GM19023 (cell line): ENCODE measurements around the gene MACROD2.

Experiments used
- ATAC-seq: cut with Tn5 transposase; IDR thresholded peaks from one replicate; pipeline ENCODE4 v1.9.1; 2021; ENCODE audit warnings: mild to moderate bottlenecking, moderate library complexity; ENCODE audit not compliant: unreplicated experiment

The MACROD2 gene

DNA sequence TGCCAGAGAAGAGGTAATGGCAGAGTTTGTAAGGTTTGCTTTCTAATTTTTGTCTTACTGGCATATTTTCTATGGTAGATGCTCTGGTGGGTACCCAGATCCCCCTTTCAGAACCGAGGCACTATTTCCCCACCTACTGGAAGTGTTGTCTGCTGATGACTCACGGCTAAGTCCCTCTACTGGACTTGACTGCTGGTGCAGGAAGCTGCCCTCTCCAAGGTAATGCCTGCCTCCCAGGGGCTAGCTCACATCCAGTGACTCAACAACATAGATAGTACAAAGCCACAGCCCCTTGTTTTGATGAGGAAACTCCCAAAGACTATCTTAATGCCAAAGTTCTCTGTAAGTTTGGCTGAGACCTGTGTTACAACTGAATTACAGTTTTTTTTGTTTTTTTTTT is 627.5 kb downstream of the MACROD2 start:
- no peak for ATAC-seq

DNA sequence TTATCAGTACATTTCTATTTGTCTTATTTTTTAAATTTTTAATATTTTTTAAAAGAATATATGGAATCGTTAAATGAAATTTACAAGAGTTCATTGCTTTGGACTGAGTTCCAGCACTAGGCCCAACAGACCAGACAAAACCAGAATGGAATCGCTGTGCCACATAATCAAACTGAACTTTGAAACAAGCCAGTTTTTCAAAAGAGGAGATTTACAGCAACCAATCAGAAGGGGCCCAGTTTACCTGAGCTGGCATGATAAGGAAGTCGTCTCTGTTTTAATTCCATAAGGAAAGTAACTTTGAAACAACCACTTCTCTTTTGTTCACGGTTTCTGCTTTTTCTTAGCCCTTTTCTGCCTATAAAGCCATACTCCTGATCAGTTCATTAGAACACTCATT is 635.7 kb downstream of the MACROD2 start:
- no peak for ATAC-seq

DNA sequence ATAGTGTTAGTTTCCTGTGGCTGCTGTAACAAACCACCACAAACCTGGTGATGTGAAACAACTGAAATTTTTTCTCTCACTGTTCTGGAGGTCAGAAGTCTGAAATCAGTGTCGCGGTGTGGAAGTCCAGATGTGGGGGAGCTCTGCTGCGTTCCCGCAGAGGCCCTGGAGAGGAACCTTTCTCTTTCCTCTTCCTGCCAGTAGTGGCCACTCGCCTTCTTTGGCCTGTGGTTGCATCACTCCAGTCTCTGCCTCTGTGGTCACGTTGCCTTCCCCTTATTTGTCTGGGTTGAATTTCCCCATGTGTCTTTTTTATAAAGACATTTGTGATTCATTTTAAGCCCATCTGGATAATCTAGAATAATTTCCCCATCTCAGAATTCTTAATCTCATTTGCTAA is 637.6 kb downstream of the MACROD2 start:
- ATAC-seq = no peak

DNA sequence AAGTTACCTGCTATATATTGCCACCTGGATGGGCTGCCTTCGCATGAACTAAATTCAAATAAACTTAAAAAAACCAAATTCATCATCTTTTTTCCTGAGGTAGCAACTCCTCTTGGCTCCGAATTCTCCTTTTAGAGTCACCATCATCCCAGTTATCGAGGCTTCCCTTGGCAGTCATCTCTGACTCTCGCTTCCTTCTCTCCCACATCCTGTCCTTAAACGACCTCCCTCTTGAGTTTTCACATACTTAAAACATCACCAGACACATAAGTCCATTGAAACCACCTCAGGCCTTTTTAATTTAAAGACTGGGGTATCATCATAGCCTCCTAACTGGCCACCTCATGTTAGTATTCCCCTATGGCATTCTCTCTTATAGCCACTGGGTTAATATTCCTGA is 638.2 kb downstream of the MACROD2 start:
- no peak for ATAC-seq

DNA sequence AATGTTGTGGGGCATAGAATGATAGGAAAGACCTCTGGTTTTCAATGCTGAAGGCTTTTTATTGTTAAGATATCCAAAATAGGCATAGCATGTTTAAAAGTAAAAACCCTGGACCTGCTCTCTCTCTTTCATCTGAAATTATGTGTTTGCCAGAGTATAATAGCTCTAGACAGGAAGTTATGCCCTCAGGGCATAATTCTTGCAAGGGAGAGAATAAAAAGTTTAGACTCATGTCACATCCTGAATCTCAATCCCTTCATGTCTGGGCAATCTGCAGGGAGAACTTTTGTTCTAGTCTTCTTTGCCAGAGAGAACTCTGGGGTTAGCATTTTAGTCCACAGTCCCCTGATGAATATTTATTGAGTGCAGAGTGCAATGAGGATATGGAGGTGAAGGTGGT is 639.3 kb downstream of the MACROD2 start:
- ATAC-seq = no peak

DNA sequence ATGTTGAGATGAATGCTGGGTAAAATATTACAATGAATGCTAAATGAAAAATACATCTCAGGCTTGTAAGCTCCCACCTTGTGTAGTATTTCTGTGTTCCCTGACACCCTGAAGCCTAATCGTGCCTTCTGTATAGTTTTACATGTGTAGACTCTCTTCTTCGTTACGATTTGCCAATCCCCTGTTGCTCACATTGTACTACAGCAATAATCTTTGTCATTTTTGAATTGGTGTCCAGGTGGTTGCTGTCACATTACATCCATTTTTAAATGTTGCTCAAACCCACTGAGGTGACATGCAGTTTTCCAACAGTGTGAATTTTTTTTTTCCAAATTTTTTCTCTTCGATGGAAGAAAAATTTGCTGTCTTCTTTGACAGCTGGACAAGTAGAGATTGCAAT is 642.1 kb downstream of the MACROD2 start:
- ATAC-seq = no peak

DNA sequence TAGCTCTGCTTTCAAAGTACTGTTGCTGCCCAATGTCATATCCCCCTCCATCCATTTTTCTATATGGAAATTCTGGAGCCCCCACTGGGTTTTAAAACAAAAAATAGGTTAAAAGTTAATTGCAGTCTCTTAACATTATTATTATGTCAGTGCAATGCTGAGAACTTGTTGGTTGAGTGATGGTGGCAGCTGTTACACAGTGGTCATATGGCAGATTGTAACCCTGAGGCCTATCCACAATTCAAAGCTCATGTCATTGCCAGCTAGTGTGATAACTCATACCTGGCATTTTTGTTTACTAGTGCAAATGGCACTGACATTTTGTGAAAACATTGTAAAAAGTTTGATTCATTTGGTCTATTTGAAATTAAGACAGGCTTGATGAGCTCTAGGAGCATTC is 647.8 kb downstream of the MACROD2 start:
- ATAC-seq = no peak

DNA sequence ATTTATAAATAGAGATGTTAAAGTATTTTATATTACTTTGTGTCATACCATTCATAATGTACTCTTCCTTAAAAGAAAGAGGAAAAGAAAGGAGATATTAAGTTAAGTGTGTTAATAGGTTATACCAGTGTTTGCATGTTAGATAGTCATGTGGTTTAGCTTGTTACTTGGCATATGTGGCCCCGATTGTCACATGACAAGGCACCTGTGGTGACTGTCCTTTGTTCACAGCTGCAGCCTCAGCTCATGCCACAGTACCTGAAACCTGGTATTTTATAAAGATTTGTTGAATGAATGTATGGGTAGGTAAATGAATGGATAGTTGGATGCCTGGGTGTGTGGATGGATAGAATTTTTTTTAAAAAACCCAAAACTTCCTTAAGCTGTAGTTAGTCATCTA is 648.2 kb downstream of the MACROD2 start:
- ATAC-seq = no peak

DNA sequence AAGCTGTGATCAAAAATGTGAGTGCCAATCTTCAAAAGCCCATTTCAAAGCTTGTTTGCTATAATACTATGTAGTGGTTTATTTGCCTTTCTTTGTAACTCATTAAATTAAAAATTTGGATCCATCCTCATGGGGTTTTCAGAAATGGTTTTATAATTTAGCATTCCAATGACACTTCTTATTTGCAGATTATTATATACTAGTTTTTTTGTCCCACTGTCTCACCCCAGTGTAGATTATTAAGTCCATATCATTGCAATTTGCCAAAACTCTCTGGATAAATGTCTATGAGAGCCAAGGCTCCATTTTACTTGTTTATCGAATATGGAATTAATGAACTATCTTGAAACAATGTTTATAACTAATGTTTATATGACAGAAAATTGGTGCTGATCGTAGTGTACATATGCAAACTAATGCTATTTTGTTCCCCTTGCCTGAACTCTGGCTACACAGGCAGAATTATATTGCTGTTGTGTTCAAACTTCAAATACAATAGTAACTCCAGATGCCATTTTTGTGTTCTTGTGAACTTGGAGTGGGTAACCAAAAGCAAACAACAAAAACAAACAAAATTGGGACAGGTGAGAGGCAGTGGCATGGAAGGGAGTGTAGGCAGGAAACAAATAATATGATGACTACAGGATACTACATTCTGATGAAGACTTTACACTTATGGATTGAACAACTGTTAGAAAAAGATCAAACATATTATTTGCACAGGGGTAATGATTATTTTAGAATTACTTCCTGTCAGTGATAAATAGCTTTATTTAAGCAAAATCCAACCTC is 649.2 kb downstream of the MACROD2 start:
- no peak for ATAC-seq

DNA sequence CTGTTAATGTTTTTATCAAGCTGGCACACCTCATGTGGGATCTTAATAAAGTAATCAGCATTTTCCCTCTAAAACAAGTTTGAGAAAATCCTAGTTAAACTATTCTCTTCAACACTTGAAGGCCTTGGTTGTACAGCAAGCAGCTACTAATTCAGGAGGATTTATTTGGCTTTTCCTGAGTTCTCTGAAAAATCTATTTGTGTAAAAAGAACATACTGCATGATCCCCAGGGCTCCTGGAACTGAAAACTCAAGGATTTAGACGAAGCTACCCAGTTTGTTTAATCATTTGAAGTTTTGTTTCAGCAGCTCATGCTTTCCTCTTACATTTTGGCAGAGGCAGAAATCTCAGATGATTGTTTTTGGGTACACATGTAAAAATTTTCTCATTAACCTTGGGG is 651.7 kb downstream of the MACROD2 start:
- ATAC-seq = no peak

DNA sequence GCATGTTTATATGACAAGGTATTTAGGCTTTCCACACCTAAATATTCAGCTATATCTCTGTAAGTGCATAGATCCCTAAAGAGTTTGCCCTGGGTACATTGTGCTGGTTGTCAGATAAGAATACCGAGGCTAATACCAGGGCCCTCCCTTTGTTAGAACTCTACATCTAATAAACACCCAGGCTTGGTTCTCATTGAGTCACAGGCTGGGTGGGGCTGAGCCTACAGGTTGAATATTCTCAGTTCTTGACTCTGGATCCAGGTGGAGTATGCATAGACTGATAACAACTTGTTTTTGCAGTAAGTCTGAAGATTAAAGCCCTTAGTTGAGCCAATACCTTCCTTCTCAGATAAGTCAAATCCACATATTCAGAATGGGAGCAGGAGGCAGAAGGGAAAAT is 654.3 kb downstream of the MACROD2 start:
- ATAC-seq = no peak

DNA sequence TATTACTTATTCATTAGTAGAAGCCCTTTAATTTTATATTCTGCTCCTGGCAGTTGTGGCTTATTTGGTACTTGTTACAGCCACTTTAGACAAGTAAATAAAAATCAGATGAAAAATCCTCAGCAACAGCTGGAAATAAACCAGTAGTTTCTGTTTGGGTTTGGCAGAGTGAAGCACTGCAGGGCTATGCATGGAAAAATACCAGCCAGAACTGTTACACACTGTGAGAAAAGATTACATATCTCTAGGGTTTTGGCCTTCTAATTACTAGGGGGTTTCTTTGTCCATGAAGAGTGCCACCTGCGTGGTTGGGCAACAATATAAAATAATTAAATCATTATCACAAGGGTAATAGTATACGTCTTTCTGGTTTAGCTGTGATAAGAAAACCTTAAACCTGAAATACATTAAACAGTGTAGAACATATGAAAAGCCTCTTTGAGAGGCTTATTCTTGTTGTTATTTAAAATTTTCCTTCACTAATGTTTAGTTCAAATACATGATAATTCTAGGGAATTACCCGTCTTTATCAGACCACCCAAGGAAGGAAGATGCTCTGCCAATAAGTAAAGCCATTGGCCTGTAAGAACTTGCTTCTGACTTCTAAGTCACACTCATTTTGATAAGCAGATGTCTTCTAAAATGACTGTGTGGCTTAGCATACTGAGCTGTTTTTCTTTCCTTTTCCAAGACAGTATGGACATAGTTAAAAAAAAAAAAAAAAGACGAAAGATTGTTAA is 662.1 kb downstream of the MACROD2 start:
- ATAC-seq = no peak

DNA sequence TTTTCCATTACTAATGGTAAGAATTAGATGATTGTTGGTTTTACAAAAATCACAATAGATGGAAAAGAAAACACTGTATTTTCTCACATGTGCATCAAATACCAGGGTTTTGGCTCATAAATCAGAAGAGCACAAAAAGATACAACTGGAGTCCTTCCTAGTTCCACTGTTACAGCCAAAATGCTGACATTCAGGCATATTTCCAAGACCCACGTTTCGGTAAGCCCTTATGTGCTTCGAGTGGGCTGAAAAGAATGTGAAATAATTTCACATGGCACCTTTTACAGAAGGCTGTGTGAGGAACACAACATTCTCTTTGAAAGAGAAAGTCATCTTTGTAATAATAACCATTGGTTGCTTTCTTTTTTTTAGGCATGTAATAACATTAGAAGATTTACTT is 668.8 kb downstream of the MACROD2 start:
- no peak for ATAC-seq

DNA sequence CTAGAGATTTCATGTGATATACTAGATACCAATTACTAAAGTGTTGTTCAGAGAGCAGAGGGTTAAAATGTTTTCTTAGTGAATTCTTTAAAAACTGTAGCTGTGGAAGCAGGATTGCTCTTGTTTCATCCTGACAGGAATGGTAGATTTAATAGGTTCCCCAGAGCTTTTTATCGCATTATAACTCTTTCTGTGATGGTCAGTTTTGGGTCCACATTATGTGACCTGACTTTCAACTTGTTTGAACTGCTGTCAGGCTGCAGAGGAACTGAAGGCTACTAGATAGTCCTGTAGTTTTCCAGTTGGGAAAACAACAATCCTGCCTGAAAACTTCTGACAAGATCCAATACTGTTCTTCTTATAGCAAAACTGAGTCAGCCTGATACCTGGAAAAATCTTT is 671.4 kb downstream of the MACROD2 start:
- no peak for ATAC-seq

DNA sequence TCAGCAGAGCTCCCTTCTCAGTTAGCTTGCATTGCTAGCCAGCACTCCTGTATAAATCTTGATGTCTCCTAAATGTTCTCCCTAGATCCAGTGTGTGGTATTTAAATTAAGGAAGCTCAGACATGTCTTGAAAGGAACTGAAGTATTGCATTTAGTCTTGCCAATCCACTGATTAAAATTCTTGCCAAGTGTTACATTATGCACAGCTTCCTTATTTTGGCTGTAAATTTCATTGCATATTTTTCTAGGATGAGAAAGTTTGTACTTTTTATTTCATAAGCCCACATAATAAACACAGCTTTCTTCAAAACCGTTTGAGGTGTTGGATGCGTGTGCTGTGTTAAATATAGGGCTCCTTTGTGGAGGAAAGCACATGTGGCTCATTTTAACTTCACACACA is 671.9 kb downstream of the MACROD2 start:
- no peak for ATAC-seq

DNA sequence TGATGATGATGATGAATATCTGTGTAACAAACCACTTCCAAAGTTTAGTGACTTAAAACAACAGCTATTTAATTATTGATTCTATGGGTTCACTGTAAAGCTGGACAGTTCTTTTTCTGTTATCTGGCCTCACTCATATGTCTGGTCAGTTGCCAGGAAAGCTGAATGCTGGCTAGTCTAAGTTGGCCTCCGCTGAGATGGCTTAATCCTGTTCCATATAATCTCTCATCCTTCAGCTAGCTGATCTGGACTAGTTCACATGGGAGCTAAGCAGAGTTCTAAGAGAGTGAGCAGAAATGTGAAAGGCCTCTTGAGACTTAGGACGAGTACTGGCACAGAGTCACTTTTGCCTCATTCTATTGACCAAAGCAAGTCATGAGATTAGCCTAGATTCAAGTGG is 676.8 kb downstream of the MACROD2 start:
- ATAC-seq = no peak

DNA sequence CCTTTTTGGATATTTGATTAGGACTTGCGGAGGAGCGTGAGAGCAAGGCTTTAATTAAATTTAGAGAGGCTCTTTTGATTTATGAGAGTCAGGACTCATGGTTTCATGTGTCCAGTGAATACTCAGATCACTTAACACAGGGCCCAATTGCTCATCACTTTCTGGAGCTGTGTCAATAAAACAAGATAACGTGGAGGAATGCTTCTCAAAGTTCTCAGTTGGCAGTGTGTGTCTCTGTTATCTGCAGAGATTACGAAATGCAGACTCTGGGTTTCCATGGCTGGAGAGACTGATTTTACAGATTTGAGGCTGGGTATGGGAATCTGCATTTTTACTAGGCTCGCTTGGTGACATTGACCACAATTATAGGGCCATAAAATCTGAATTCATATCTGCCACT is 677.8 kb downstream of the MACROD2 start:
- ATAC-seq = no peak

DNA sequence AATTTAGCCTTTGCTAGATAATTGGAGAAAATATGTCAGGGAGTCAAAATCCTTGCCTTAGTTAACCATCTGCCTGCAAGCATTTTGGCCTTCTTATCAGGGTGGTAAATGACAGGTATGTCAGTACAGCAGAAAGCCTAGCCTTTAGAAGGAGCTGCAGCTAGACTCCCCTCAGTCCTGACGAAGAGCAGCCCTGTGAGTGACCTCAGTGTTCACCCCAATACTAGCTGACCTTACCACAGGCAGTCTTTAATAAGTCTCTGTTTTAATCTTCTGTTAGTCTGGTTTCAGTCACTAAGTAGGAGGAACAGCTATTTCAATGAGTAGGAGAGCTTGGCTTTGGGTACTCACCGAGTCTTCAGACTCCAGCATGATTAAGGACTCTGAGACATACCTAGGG is 682.1 kb downstream of the MACROD2 start:
- no peak for ATAC-seq

DNA sequence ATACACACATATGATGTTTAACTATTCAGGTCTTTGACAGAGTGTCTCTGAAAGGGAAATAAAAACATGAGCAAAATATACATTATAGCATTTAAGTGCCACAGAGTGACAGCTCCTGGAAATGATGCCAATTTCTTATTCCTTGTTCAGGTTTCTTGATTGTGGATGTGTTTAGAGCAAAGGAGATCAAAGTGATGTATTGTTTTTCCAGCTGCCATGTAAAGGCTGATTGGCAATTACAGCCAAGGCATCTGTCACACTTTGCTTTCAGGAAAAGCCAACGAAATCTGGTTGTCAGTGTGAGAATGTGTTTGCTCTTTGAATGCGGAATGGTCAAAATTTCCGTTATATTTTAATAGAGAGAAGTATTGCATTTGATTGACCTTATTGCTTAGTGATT is 689.9 kb downstream of the MACROD2 start:
- ATAC-seq = no peak

DNA sequence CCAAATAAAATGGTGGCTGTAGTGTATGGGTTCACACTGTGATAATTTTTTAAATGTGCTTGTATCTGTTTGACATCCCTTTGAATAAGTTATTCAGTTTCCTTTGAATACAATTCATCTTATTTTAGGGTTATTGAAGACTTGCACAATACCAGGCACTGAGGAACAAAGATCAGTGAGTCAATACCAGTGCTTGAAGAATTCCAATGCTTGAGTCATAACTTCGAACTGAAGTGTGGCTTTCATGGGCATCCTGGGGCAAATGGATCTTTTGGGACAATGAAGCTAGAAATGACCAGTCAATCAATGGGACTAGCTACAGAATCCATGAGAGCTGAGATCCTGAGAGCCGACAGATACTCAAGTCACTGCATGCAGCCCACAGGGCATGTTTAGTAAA is 692.0 kb downstream of the MACROD2 start:
- ATAC-seq = no peak

DNA sequence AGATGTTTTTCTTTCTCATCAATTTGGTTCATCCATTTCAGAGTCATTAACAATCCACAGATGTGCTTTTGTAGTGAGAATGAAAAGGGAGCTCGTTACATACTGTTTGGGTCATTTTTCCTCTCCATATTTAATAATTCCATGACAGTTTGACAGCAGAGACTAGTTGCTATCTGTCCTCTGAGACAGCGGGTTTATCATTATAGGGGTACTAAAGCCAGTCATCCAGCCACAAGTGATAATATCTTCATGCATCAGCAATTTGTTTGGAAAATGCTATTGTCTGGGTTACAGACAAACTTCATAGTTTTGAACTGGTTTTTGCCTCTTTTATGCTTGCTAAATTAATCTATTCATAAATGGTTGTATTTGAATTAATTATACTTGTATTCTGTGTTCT is 692.7 kb downstream of the MACROD2 start:
- no peak for ATAC-seq

DNA sequence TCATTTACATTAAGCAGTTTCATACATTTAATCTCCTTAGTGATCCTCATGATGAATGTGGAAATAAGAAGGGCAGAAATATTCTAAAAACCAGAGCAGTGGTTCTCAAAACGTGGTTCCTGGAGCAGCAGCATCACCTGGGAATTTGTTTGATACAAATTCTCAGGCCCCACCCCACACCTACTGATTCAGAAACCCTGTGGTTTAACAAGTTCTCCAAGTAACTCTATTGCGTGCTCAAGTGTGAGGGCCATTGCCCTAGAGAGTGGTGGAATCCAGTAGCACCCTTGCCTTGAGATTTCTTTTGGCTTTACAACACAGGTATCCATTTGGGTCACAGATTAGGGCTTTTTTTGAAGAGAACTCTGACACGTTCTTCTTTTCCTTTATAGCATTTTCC is 696.7 kb downstream of the MACROD2 start:
- no peak for ATAC-seq

DNA sequence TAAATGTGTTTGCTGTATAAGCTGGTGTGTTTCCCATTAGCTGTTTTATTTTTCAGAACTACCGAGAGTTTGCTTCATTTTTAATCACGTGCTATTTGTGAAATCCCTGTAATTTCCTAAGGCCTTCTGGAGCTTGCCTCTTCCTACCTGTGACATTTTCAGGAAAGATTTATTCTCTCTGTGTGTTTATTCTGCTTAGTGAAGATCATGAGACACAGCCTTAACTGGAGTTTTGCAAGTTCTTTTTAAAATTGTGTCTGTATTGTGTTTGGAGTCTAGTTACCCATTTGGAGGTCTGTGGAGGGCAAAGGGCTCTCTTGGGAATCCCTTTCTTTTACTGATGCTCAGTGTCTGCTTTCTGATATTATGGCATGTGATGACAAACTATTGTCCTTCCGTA is 701.2 kb downstream of the MACROD2 start:
- no peak for ATAC-seq
